Measurements from ENCODE around the gene RCAN2.

RCAN2 gene

DNA sequence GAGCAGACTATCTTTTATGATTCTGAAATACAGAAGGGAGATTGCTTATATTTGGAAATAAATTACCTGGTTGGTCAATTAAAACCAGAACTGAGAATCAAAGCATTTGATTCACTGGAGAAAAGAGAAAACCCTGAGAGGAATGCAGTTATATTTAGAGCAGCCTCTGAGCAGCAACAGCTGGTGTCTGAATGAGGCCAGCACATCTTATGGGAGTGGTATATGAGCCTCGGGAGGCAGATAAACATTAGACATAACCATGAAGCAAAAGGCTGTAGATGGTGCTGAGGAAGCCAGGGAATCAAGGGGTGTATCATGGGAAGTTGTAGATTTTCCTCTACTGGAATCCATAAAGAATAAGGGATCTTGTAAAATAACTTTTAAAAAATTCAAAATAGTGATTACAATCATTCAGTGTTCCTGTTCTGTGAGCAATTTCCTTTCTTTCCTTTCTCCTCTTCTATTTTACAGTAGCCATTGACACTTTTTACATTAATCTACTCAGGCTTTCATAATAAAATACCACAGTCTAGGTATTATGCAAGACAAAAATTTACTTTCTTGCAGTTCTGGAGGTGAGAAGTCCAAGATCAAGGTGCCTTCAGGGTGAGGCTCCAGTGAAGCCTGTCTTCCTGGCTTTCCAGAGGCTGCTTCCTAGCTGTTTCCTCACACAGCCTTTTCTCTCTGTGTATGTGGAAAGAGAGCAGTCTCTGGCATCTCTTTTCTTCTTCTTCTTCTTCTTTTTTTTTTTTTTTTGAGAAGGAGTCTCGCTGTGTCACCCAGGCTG, 287.7 kb downstream of the RCAN2 start:
- no peak for DNase-seq

DNA sequence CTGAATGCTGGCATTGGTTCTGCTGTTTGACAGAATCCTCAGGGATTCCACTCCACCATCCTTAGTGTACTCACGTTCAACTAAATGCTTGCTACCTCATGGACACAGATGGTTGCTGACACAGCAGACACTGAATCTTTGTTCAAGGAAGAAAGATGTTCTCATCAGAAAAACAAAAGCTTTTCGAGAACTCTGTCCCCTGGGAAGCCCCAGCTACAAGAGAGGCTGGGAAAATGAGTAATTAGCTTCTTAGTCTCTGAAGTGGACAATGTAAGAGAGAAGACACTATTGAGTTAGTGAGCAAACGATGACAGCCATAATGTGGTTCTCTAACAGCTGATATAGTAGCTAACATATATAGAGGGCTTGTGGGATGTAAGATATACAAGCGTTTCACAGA, 289.5 kb downstream of the RCAN2 start:
- no peak for DNase-seq

DNA sequence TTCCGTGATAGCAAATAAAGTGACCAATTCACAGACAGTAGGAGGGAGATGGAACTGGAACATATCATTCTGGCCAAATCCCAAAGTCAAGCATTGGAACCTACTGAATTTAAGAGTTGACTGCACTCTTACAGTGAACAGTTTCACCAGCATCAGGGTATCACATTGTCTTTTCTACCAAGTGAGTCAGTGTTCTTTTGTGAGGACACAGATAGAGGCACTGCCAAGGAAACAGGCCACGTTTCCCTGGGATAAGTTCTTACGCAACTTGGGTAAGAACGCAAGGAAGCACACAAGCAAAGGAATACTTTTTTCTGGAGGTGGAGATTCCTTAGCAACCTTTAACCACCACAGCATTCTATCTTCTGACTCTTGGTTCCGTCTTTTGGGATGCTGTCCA, 291.9 kb downstream of the RCAN2 start:
- no peak for DNase-seq

DNA sequence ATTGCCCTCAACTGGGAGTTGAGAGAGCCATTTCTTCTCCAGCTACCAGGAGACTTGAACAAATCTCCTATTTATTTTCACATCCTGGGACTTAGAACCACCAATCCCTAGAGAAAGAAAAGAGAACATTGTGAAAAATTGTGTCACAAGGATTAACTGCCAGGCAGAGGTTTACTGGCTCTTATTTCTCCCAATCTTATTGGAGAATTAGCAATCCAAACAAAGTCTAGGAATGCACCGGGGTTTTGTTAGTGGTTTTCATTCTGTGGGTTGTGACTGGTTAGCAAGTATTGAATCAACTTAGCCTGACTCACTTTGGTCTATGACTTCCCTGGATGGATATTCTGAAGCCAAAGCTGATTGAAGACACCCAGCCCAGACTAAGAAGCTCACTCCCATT, 299.3 kb downstream of the RCAN2 start:
- DNase-seq = no peak

DNA sequence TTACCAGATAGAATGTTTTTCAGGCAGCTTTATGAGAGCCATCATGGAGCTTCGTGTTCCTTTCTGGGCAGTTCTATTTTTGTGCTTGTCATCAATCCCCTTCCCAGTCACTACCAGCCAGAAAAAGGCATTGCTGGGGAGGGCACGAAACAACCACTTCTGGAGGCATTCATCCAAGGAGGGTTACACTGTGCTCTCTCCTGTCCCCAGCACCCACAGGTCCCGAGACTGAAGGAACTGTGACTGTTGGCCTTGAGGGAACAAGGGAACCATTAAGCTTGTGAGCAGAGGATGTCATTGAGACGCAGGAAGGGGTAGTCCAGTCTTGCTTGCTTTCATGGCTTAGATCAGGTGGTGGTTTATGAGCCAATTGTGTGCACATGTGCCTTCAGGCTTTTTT, 300.4 kb downstream of the RCAN2 start:
- no peak for DNase-seq

DNA sequence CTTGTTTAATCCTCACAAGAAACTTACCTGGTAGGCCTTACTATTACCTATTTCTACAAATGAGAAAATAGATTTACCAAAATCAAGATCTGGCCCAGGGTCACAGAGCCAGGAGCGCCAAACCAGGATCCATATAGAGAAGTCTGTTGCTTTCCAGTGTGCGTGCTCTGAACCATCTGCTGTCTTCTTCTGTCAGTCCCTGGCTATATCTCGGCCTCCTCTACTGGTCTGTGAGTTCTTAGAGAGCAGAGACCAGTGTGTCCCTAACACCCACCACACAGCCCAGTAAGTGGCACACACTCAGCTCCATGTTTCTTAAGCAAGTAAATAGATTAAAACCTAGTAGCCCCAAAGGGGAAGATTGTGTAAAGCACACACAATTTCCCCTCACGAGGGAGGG, 301.5 kb downstream of the RCAN2 start:
- no peak for DNase-seq

DNA sequence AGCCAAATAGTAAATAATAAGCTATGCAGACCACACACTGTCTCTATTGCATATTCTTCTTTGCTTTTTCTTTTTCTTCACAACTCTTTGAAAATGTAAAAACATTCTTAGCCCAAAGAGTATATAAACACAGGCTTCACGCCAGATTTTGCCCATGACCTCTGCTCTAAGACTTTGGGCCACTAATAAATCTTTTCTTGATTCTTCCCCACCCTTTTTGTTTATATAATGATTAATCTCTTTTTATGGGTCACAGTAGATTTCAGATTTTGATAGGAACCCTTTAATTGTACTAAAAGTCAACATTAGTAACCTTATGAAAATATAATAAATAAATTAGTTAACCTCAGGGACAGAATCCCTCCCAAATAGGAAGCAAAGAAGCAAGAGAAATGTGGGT, 304.7 kb downstream of the RCAN2 start:
- no peak for DNase-seq

DNA sequence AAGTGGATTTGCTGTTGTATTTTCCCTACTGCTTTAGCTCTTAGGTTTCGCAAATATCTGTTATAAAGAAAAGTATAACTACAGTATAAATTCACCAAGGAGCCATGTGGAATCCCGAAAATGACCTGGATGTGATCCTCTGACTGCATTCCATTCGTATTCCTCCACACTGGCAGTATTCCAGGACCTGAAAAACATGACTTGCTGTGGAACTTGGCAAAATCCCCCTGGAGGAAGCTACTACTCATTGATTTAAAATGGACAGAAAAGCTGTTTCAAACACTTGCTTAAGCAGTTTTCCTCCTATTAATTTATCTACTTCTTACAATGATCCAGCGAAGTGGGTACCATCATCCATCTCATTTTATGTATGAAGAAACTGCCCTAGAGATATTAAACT, 307.1 kb downstream of the RCAN2 start:
- DNase-seq = no peak

DNA sequence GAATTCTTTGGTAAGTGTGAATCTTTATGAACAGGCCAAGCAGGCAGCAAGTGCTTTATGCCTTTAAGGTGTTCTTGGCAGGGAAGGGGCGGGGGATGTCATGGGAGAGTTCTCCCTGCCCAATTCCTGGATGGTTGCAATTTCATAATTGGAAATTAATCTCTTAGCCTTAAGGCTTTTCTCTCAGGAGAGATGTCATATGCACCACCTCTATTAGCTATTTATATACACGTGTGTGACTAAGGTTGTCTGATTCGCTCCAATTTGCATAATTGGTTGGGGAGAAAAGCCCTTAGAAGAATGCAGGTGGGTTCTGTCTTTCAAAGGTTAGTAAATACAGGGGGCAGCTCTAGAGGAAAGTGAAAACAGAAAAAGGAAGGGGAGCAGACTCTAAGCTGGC, 315.3 kb downstream of the RCAN2 start:
- no peak for DNase-seq

DNA sequence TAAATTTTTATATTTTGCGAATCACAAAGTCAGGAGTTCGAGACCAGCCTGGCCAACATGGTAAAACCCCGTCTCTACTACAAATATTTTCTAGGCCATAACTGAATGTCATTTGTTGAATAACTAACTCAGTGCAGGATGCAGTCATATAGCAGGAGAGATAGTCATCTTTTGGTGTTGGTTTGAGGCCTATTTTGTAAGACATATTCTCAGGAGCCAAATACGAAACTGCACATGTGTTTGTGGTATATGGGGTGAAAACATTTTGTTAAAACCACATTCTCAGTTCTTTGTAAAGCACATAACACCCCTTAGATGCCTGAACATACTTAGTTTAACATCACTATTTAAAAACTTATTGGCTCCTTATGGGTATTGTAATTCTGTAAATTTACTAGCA, 315.8 kb downstream of the RCAN2 start:
- no peak for DNase-seq

DNA sequence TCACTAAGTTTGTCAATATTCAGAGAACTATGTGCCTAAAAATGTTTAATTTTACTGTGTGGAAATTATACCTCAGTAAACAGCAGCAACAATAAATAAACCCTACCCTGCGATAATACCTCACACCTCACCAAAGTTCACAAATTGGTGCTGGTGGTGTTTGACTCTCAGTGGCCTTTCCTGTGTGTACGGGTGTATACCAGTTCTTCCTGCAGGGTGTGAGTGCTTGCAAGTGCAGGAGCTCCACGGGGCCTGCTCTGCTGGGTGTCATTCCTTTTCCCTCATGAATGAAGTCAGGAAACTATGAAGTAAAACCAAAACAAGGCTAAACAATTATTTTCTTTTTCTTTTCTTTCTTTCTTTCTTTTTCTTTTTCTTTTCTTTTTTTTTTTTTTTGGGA, 316.3 kb downstream of the RCAN2 start:
- DNase-seq = no peak

DNA sequence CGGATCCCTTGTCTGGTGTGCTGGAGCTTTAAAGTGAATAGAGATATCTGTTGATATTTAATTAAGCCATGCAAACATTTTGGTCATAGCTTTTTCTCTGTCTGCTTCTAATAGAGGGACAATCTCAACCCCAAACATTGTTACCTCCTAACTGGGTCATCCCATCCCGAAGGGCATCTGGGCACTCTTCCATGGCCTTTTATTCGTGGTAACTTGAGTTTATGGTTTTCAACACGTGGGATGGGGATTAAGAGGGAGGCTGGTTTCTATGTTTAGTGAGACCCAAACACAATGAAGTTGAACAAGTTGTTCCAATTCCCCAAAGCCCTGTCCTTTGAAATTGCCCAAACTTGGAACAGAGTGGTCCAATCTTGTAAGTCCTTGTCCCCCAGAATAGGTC, 319.1 kb downstream of the RCAN2 start:
- DNase-seq = no peak
